T-helper 2 cell treated with Interferon-gamma antibody and Interleukin-4, amounts not matched to agents 5 μg/mL and 100 μg/mL, for 36 hours (primary cell): ENCODE results near the gene RFX5.

Experiments used
- DNase-seq: peaks from one replicate; pipeline ENCODE4 v3.0.0; 2021; ENCODE audit warnings: low spot score
- H3K27ac Mint-ChIP-seq: one replicate; pipeline ENCODE4 v1.8.0; 2021; ENCODE audit warnings: mild to moderate bottlenecking, mixed read lengths
- H3K27me3 Mint-ChIP-seq: one replicate; pipeline ENCODE4 v1.8.0; 2021; ENCODE audit warnings: low read depth, mixed read lengths
- H3K36me3 Mint-ChIP-seq: one replicate; pipeline ENCODE4 v1.8.0; 2021; ENCODE audit warnings: low read depth, mixed read lengths
- H3K4me1 Mint-ChIP-seq: one replicate; pipeline ENCODE4 v1.8.0; 2021; ENCODE audit warnings: low read depth, mixed read lengths
- H3K4me3 Mint-ChIP-seq: one replicate; pipeline ENCODE4 v1.8.0; 2022; ENCODE audit warnings: mild to moderate bottlenecking, moderate library complexity, mixed read lengths
- H3K9me3 Mint-ChIP-seq: one replicate; pipeline ENCODE4 v1.8.0; 2021; ENCODE audit warnings: mixed read lengths

Gene RFX5

DNA sequence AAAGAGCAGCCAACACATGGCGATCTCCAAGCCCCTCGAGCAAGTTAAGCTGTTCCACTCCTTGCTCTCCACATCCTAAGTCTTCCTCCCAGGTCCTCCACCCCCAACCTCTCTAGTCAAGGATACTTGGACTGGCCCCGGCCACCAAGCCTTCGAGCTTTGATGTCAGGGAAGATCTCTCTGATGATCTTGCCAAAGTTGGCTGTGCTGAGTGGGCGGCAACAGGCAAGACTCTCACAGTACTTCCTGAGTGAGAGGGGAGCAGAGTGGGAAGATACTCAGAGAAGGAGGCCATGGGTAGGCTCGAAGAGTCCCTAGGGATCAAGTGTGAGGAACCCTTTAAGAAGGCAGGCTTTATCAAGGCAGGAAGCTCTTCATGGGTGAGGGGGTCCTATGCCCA lies 2.8 kb downstream of the RFX5 start:
- H3K4me3 Mint-ChIP-seq, result no peak overlapping the region
- H3K9me3 Mint-ChIP-seq, result no peaks in the 10 kb centered on the region
- DNase-seq, result no peak
- no peaks in the 10 kb centered on the region for H3K27me3 Mint-ChIP-seq
- H3K36me3 Mint-ChIP-seq, result peaks cover 40% of the 10 kb centered on the region
- H3K4me1 Mint-ChIP-seq, result peaks cover 34% of the 10 kb centered on the region
- H3K27ac Mint-ChIP-seq, result peak overlapping the region; percentile 5

DNA sequence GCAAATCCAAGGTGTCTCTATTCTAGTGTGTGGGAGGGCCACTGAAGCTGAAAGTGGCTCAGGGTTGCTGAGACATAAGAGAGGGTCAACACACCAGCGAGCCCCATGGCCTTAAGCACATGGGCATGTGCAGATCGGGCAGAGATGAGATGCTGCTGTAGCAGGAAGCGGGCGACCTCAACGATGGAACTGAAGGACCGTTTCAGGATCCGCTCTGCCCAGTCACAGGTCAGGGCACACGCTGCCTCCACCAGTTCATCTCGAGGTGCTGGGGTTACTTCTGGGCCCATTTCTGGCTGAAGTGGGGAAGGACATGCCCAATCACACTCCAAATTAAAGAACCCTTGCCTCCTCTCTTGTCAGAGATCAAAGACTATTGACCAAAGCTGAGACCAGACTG lies 3.5 kb downstream of the RFX5 start:
- Mint-ChIP-seq H3K27me3 (no peaks in the 10 kb centered on the region), H3K9me3 (no peaks in the 10 kb centered on the region), H3K4me3 (no peak overlapping the region), H3K27ac (peak overlapping the region; percentile 5), H3K4me1 (peaks cover 34% of the 10 kb centered on the region), H3K36me3 (peaks cover 43% of the 10 kb centered on the region)
- no peak for DNase-seq

DNA sequence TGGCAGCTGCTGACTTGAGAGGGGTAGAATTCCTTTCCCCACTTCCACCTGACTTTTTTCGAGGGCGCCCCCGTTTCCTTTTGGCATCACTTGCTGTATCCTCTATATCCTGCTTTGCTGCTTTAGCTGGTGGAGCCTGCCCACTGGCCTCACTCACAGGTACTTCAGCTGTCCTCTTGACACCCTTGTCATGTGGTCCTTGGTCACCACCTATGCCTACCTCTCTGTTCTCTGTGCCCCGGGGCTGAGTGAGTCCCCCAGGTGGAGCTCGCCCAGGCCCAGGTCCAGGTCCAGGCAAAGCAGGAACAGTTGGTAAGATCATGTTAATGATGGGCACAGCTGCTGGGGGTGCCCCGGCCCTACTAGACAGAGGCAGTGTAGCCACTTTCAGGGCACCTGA lies 4.5 kb downstream of the RFX5 start:
- Mint-ChIP-seq H3K9me3 (no peaks in the 10 kb centered on the region), H3K27me3 (no peaks in the 10 kb centered on the region), H3K36me3 (peaks cover 43% of the 10 kb centered on the region), H3K4me1 (peaks cover 27% of the 10 kb centered on the region), H3K27ac (no peak overlapping the region), H3K4me3 (no peak overlapping the region)
- DNase-seq, result no peak

DNA sequence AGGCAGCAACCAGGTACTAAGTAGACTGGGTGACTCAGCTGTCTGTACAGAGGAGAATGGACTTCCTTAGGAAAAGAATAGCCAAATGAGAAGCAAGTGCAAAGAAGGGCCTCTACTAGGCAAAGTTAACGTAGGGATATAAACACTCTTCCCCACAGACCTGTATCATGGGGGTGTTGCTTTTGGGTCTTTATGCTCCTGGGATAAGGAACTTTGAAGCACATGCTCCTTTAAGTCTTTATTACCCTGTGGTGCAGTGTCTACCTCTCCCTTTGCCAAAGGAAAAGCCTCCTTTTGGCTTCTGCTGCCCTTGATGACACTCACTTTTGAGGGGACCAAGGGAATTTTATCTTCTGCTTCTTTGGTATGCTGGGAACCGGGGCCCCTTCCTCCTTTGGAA lies 5.0 kb downstream of the RFX5 start:
- no peak for DNase-seq
- no peak overlapping the region for H3K4me3 Mint-ChIP-seq
- H3K27ac Mint-ChIP-seq, result peak overlapping the region; percentile 24
- no peaks in the 10 kb centered on the region for H3K27me3 Mint-ChIP-seq
- H3K36me3 Mint-ChIP-seq, result peaks cover 43% of the 10 kb centered on the region
- H3K4me1 Mint-ChIP-seq, result peaks cover 25% of the 10 kb centered on the region
- no peaks in the 10 kb centered on the region for H3K9me3 Mint-ChIP-seq

DNA sequence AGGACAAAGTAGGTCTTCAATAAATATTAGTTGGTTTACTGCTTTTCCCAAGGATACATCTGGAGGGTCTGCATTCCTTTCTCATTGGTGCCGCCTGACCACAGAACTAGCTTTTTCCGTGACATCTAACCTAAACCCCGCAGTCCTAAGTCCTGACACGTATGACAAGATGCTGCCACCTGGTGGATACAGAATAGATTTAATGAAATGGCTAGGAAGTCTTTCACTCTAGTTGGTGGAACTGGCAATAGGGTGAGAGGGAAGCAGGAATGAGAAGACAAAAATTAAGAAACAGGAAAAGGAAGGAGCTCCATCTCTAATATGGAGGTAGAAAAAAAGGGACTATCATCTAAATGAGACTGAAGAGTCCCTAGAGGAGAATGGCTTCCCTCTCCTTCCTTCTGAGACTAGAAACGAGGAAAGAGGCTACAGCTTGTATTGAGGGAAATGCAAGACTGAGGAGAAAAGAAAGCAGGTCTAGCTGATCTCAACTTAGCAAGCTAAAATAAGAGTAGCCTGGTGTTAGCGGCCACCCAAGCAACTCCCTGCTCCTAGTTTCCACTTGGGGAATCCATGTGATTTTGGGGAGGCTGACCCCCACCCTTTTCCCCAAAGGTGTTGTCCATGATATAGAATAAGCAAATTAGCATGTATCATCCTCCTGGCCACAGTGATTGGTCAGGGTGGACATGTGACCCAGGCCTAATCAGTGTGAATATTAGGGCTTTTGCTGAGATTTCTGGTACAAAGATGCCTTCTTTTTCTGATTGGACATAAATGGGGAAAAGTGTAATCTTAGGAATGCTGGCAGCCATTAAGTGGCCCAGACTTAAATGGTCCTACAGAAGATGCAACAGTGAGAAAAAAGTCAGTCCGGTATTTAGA lies 5.9 kb downstream of the RFX5 start:
- H3K4me3 Mint-ChIP-seq, result no peak overlapping the region
- peaks cover 37% of the 10 kb centered on the region for H3K36me3 Mint-ChIP-seq
- H3K4me1 Mint-ChIP-seq, result peaks cover 21% of the 10 kb centered on the region
- DNase-seq, result peak; percentile 41
- H3K9me3 Mint-ChIP-seq, result no peaks in the 10 kb centered on the region
- no peaks in the 10 kb centered on the region for H3K27me3 Mint-ChIP-seq
- H3K27ac Mint-ChIP-seq, result peak overlapping the region; percentile 66

DNA sequence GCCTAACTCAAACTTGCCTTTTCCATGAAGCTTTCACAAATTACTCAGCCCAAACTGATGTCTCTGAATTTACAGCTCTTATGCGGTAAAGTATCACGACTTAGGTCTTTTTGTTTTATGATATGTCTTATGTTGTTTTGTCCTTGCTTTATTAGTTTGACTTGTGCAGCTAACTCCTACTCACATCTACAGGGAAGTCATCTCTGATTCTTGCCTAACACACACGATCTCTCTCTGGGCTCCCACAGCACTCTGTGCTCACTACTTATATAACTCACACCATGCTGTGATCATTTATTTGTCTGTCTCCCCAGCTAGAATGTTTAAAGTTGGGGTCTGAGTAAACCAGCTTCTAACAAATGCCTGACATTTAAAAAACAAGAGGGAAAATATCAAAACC lies 10.5 kb downstream of the RFX5 start:
- no peak overlapping the region for H3K4me3 Mint-ChIP-seq
- H3K4me1 Mint-ChIP-seq, result peaks cover 9% of the 10 kb centered on the region
- peaks cover 6% of the 10 kb centered on the region for H3K36me3 Mint-ChIP-seq
- no peak for DNase-seq
- no peaks in the 10 kb centered on the region for H3K27me3 Mint-ChIP-seq
- H3K9me3 Mint-ChIP-seq, result no peaks in the 10 kb centered on the region
- no peak overlapping the region for H3K27ac Mint-ChIP-seq

DNA sequence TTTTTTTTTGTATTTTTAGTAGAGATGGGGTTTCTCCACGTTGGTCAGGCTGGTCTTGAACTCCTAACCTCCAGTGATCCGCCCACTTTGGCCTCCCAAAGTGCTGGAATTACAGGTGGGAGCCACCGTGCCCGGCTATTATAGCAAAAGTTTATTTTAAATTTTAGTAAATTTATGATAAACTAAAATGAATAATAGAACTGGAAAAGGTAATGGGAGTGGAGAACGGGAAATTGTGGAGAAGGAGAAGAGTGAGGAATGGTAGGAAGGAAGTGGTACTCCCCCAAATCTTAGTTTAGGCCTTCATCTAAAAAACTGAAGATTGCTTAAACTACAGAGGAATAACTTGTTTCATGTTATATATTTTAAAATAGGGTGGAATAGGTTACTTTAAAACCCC lies 12.2 kb downstream of the RFX5 start:
- Mint-ChIP-seq H3K27me3 (no peaks in the 10 kb centered on the region), H3K36me3 (peaks cover 4% of the 10 kb centered on the region), H3K27ac (no peak overlapping the region), H3K9me3 (no peaks in the 10 kb centered on the region), H3K4me3 (no peak overlapping the region), H3K4me1 (peaks cover 2% of the 10 kb centered on the region)
- DNase-seq, result no peak

DNA sequence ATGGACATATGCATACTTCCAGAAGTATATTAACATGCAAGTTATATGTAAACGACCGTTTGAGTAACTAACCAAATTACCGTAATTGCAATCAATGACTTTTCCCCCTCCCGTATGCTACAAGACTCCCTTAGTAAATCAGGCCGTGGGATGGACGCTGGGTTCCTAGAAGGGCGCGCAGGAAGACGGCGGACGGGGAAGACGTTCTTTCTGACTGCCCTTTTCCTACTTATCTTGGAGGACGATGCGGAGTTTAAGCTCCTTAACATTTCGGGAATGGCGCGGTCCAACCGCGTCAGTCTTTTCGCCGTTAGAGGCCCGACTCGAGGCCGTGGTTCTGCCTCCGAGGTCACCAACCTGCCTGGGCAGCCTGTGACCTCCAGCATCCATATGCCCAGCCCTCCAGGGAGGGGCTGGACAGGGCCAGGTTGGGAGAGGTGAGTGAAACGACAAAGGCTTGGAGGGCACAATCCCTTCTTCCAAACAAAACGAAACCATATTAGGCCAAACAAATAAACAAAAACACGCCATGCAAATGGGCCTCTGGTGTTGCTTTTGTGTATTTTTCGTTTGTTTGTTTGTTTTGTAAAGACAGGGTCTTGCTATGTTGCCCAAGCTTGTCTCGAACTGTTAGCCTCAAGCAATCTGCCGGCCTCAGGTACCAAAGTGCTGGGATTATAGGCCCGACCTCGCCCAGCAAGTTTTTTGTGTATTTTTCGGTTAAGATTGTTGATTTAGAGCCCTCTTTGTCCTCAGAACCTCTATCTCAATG lies 19.0 kb downstream of the RFX5 start:
- Mint-ChIP-seq H3K36me3 (peaks cover 21% of the 10 kb centered on the region), H3K9me3 (no peaks in the 10 kb centered on the region), H3K4me3 (peak overlapping the region; percentile 98), H3K27me3 (no peaks in the 10 kb centered on the region), H3K27ac (peak overlapping the region; percentile 98), H3K4me1 (peaks cover 27% of the 10 kb centered on the region)
- no peak for DNase-seq

DNA sequence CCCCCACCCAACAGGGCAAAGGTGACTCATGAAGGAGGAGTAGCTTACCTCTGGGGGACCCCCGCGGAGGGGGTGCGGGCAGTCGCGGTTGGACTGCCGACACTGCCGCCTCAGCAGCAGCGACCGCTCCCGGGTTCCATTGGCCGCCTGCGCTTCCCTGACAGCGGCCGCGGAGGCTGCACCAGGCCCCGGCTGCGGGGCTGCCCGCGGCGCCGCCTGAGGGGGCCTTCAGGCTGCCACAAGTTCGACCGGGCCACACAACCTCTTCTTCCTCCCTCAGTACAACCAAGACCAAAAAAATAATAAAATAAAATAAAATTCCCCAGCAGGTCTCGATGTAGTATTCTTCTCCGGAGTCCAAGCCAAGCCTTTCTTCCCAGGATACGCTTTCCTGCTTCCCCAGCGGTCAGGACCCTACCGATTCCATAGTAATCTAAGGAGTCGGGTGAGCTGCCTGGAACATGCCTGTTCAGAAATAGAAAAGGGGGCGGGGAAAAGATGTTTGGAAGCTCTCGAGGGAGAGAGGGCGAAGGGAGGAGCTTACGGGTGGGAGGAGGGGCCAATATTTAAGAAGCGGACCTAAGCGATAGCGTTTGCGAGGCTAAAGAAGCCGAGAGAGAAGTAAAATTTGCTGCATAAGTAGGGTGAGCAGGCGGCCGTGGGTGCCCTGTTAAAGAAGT lies 19.7 kb downstream of the RFX5 start, which contains the start of gene PI4KB:
TSS of gene PI4KB (minus strand) at position 194 of the 680 bp plus-strand sequence. CDS start 10,935 bp downstream, outside the sequence.
- H3K4me3 Mint-ChIP-seq, result peak within 1 kb of the TSS; percentile 98
- no peaks in the 10 kb centered on the region for H3K27me3 Mint-ChIP-seq
- H3K27ac Mint-ChIP-seq, result peak within 1 kb of the TSS; percentile 98
- peak; percentile 88 for DNase-seq
- H3K9me3 Mint-ChIP-seq, result no peaks in the 10 kb centered on the region
- peaks cover 21% of the 10 kb centered on the region for H3K36me3 Mint-ChIP-seq
- H3K4me1 Mint-ChIP-seq, result peaks cover 30% of the 10 kb centered on the region

DNA sequence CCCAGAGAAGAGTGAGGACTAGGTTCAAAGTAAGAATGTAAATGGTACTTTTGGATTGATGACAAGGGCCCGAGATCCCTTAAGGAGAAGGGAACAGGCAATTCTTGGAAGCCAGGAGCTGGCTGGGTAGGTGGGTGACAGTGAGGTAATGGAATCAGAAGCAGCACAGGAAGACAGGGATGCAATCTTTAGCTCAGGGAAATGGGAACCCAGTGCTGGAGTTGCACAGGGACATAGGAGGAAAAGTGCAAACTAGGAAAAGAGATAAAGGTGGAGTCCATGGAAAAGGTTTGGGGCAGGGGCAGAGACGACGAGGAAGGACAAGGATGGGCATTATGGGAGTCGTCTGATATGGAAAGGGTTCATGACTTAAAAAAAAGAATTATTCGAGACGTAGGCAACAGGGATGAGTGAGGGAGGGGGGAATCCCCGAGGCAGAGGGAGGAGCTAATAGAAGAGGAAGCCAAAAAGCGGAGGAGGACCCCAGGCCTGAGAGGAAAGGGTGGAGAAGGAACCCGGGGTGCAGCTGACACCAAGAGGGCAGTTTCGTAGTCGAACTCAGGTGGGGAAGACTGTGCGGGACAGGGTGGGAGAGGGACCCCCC lies 20.3 kb downstream of the RFX5 start:
- Mint-ChIP-seq H3K9me3 (no peaks in the 10 kb centered on the region), H3K4me1 (peaks cover 35% of the 10 kb centered on the region), H3K36me3 (peaks cover 27% of the 10 kb centered on the region), H3K27me3 (no peaks in the 10 kb centered on the region), H3K4me3 (peak overlapping the region; percentile 98), H3K27ac (peak overlapping the region; percentile 94)
- DNase-seq, result peak; percentile 54

DNA sequence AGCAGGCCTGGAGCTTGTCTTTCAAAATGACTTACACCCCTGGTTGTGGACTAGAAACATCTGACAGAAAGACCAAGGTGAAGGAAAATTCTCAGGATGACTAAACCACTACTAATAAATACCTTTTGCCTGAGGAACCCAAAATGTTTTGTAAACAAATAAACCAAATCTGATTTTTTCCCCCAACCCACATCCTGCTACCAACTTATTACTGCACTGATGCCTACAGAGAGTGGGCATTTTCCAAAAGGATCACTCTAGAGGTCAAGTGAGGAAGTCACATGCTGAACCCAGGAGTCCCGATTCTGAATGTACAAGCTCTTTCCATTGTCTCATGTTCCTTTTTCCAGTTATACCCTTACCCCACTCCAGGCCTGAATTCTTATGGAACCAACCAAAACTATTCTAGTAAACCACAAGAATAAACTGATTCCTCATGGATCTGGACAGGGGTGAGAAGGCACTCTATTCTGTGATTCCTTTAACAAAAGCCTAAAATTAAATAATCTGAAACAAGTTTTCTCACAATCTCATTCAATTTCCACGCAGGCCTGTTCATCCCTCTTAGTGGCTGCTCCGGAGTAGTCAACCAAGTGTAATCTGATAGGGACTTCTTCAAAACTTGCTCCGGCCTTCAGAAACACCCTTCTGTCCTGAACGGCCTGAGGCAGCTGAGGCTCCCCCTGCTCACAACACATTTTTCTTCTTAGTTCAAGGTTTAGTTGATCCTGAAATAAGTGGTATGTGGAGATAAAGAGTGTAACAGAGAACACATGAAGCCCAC lies 21.2 kb downstream of the RFX5 start:
- no peaks in the 10 kb centered on the region for H3K9me3 Mint-ChIP-seq
- H3K4me1 Mint-ChIP-seq, result peaks cover 35% of the 10 kb centered on the region
- peak overlapping the region; percentile 94 for H3K27ac Mint-ChIP-seq
- H3K4me3 Mint-ChIP-seq, result peak overlapping the region; percentile 98
- DNase-seq, result no peak
- H3K27me3 Mint-ChIP-seq, result no peaks in the 10 kb centered on the region
- peaks cover 27% of the 10 kb centered on the region for H3K36me3 Mint-ChIP-seq

DNA sequence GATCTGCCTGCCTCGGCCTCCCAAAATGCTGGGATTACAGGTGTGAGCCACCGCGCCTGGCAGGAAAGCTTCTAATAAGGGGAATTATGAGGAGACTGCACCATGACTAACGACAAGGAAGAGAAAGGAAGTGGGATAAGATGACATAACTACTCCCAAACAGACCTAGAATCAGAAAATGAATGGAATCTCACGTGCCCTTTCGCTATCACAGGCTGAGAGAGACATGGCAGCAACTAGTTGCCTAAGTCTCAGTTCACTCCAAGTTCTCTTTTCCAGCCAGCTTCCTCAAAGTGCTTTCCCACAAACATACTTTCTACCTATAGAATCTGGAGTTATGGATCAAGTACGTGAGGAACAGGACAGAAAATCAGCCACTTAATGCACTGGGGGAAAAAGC lies 21.8 kb downstream of the RFX5 start:
- Mint-ChIP-seq H3K9me3 (no peaks in the 10 kb centered on the region), H3K4me1 (peaks cover 35% of the 10 kb centered on the region), H3K27me3 (no peaks in the 10 kb centered on the region), H3K27ac (no peak overlapping the region), H3K36me3 (peaks cover 30% of the 10 kb centered on the region), H3K4me3 (peak overlapping the region; percentile 98)
- no peak for DNase-seq

DNA sequence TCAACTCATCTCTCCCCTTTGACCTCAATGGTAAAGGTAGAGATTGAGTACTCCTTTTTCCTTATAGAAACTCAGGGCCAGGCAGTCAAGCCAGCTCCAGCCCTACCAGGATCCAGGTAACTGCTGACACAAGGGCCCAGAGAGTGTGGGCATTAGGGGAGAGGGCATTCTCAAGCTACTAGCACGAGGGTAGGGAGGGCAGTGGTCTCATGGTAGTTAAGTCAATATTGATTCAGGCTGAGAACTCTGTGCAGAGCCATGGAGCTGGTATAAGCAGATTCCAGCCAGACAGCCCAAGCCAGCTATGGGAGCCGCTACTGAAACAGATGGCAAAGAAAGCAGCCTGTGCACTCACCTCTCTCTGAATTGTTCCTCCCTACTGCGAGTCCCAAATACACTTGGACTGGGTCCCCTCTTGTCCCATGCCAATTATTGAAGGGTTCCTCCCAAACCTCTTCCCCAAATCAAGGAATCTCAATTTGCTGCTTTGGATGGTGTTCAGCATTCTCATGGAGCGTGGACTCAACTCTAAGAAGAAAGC lies 22.6 kb downstream of the RFX5 start:
- Mint-ChIP-seq H3K27ac (no peak overlapping the region), H3K36me3 (peaks cover 30% of the 10 kb centered on the region), H3K4me3 (no peak overlapping the region), H3K9me3 (no peaks in the 10 kb centered on the region), H3K27me3 (no peaks in the 10 kb centered on the region), H3K4me1 (peaks cover 35% of the 10 kb centered on the region)
- DNase-seq, result no peak
